Activated naive CD4-positive, alpha-beta T cell treated with anti-CD3 and anti-CD28 coated beads, Interleukin-2, amount 50 U/mL, for 72 hours (primary cell): ENCODE data around the gene CRYGB. TPM values are rescaled to one million over a fixed set of nuclear protein-coding genes. Genes with fewer than 3 reads are reported as not detected.
"Not testable (repeated sequence)": the region's sequence is repeated elsewhere in the genome, so short reads cannot be mapped to it uniquely, and the experiment has no call there.

ENCODE experiments used
- ATAC-seq, 2 donors: fragments of 150-1000 bp; cut with Tn5 transposase; 2 replicates each; pipeline ENCODE4 v1.10.0; 2021; ENCODE audit warnings: mild to moderate bottlenecking in 2 of 2, moderate library complexity in 2 of 2
- DNase-seq, 2 donors: peaks; one replicate each; pipeline ENCODE4 v3.0.0; 2021 to 2022; ENCODE audit warnings: low spot score in 2 of 2
- H3K27ac Mint-ChIP-seq, 2 donors: one replicate each; pipeline ENCODE4 v1.8.0; 2022; ENCODE audit warnings: mild to moderate bottlenecking in 2 of 2, mixed read lengths in 2 of 2
- H3K36me3 Mint-ChIP-seq, 2 donors: one replicate each; pipeline ENCODE4 v1.8.0; 2022; ENCODE audit warnings: mixed read lengths in 2 of 2
- H3K9me3 Mint-ChIP-seq, 2 donors: one replicate each; pipeline ENCODE4 v1.8.0; 2022; ENCODE audit warnings: mixed read lengths in 2 of 2
- total RNA-seq, 2 donors: library from RNA; stranded (reverse); gene quantifications; one replicate each; pipeline ENCODE4 v1.2.3, GENCODE V29; 2022

The CRYGB gene
- total RNA-seq, 2 donors from 2014 or later = not detected

DNA sequence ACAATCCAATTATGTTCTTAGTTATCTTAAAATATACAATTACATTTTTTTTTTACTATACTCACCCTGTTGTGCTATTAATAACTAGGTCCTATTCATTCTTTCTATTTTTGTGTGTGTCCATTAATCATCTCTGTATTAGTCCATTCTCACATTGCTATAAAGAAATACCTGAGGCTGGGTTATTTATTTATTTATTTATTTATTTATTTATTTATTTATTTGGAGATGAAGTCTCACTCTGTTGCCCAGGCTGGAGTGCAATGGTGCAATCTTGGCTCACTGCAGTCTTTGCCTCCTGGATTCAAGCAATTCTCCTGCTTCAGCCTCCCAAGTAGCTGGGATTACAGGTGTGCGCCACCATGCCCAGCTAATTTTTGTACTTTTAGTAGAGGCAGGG lies 47.3 kb downstream of the CRYGB start:
- not testable (repeated sequence) for H3K9me3 Mint-ChIP-seq, ATAC-seq, H3K36me3 Mint-ChIP-seq, H3K27ac Mint-ChIP-seq, DNase-seq

DNA sequence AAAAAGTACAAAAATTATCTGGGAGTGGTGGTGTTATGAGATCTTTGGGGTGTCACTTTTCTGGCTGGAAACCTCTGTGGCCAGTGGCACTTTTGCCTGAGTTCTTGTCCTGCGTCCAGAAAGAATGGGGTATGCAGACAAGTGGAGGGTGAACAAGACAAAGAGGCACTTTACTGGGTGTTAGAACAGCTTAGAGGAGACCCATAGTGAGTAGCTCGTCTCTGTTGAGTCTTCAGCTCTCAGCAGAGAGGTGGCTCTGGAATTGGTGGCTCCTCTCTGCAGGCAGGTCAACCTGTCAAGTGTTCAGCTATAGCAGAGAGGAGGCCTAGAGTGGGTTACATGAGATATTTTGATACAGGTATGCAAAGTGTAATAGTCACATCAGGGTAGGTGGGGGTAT lies 47.7 kb downstream of the CRYGB start:
- Mint-ChIP-seq H3K36me3 (no peaks in the 10 kb centered on the region), H3K27ac (no peak overlapping the region), H3K9me3 (no peaks in the 10 kb centered on the region)
- no peak for ATAC-seq
- DNase-seq = no peak

DNA sequence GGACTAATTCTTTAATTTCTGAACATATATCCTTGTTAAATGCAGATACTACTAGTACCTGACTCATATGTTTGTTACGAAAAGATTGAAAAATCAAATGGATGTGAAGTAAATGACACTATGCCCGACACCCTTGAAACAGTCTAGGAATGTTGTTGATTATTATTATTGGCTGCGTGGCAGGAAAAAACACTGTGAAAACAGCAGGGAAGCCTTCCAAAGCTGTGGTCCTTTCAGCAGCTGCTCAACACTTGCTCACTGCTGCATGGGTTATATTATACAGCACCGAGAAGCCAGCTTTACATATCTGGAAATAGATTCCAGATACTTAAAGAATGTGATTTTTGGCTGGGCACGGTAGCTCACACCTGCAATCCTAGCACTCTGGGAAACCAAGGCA lies 48.2 kb downstream of the CRYGB start:
- H3K27ac Mint-ChIP-seq = no peak overlapping the region
- H3K36me3 Mint-ChIP-seq = no peaks in the 10 kb centered on the region
- ATAC-seq (no peak), DNase-seq (no peak)
- H3K9me3 Mint-ChIP-seq = no peaks in the 10 kb centered on the region

DNA sequence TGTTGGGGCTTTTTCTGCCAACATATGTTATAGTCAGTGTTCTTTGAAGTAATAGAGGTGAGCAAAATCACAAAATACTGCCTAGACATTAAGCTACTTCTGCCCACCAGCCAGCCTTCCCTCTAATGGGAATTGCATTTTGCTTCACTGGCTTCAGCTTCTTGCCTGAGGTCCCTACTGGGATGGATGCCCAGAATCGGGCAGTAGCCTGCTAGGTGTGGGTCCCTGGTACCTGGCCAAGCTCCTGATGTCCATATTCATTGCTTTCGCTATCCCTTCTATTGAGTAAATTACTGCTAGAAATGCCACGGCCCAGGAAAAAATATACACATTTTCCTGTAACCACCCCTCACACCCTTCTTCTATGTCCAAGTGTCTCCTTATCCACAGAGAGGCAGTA lies 48.6 kb downstream of the CRYGB start:
- Mint-ChIP-seq H3K36me3 (no peaks in the 10 kb centered on the region), H3K9me3 (no peaks in the 10 kb centered on the region), H3K27ac (no peak overlapping the region)
- ATAC-seq (no peak), DNase-seq (no peak)

DNA sequence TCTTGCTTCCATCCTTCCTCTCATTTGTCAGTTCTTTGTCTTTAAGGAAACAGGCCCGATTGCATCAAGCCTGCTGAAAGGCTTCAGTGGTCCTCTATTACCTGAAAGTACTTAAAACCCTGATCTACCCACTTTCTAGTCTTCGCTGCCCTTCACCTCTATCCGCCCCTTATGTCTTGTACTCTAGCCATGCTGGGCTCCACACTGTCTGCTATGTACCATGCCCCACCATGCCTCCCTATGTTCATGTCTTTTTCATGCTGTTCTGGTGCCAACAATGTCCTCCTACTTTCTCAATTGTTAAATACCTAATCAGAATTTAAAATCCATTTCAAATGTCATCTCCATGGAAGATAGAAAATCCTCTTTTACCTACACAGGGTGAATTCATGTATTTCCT lies 49.9 kb downstream of the CRYGB start:
- ATAC-seq (no peak), DNase-seq (no peak)
- no peak overlapping the region for H3K27ac Mint-ChIP-seq
- no peaks in the 10 kb centered on the region for H3K36me3 Mint-ChIP-seq
- H3K9me3 Mint-ChIP-seq = no peaks in the 10 kb centered on the region

DNA sequence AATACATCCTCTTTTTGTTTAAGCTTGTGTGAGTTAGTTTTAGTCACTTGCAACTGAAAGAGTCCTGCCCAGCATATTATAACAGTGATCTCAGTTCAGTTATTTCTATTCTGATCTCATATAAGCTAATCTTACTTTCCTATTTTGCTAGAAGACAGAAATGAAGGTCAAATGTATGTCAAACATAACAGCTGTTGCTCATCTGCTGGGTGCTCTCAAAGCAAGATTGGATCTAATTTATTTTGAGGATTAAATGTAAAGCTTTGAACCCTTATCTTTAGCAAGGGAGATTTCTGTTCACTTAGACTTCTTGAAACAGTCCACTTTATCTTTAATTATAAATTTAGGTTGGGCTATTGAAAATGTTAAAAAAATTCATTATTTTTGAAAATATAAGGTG lies 52.8 kb downstream of the CRYGB start:
- no peaks in the 10 kb centered on the region for H3K36me3 Mint-ChIP-seq
- ATAC-seq = no peak
- DNase-seq = no peak
- no peaks in the 10 kb centered on the region for H3K9me3 Mint-ChIP-seq
- H3K27ac Mint-ChIP-seq = no peak overlapping the region

Other genes starting within 250 kb of the CRYGB start
- 10 to 100 TPM in 1 of 2 donors, 1 to 10 TPM in 1; 5.2 to 15.8 TPM for gene PLEKHM3, start 120.6 kb downstream of the CRYGB start, total RNA-seq
- gene CRYGD, start 21.6 kb downstream of the CRYGB start, total RNA-seq = not detected
- gene CRYGC, start 16.3 kb downstream of the CRYGB start, total RNA-seq = not detected
- not detected for gene CRYGA, start 17.4 kb upstream of the CRYGB start, total RNA-seq
- not detected for gene C2orf80, start 43.9 kb upstream of the CRYGB start, total RNA-seq
- gene IDH1, start 108.9 kb upstream of the CRYGB start, total RNA-seq = 10 to 100 TPM; 16.9 to 19.4 TPM
- 10 to 100 TPM; 23.1 to 25.9 TPM for gene PIKFYVE, start 120.1 kb upstream of the CRYGB start, total RNA-seq